GM06990 (cell line): Measurements from ENCODE around the gene RER1.

ENCODE experiments used
- DNase-seq: peaks from one replicate; pipeline ENCODE4 v3.0.0-alpha.2; 2011; ENCODE audit not compliant: insufficient read length; ENCODE audit errors: extremely low read depth
- H3K27me3 ChIP-seq: replicated peaks from 2 replicates; pipeline ENCODE4 v1.6.0; 2011; ENCODE audit warnings: low read length; ENCODE audit not compliant: control insufficient read depth, insufficient read depth
- H3K36me3 ChIP-seq: 2 replicates; pipeline ENCODE4 v1.5.1; 2011; ENCODE audit warnings: low read length; ENCODE audit not compliant: control insufficient read depth, insufficient read depth
- H3K4me3 ChIP-seq: replicated peaks from 2 replicates; pipeline ENCODE4 v1.5.1; 2011; ENCODE audit warnings: low read depth, mild to moderate bottlenecking, control low read depth, low read length
- TF ChIP-seq, protein P1 (sequence below): IDR thresholded peaks from 2 replicates; pipeline ENCODE4 v1.5.1; 2011; ENCODE audit warnings: low read length, control low read depth, mild to moderate bottlenecking, inconsistent platforms; ENCODE audit not compliant: insufficient read depth, poor library complexity, severe bottlenecking

The RER1 gene

DNA sequence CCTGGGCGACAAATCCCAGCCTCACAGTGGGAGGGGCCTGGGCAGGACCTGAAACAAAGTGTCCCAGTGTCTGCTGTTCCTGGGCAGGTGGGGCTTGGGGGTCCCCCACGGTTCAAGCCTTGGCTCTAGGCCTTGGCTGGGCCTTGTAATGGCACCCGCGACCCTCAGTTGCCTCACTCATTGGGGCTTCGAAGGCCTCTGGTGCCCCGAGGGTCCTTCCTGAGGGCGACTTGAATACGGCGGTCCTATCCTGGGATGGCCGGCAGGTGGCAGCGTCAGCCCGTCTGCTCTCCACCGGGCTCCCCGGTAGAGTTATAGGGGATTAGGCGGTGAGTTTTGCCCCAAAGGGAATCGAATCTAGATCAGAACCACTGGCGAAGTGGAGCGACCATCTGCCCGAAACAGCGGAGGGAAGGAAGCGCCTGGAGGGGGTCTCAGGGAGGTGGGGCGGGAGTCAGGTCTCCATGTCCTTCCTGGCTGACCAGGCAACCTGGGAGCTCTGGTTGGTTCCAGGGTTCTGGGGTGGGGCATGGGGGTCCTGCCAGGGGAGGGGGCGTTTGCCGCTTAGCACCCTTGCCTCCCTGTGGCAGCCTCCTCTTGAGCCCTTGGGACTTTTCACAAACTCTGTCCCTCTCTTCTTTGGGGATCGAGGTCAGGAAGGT lies 22.8 kb downstream of the RER1 start:
- Histone ChIP-seq H3K4me3 (peak overlapping the region; percentile 13; the same call in 1 of the 2 replicates), H3K27me3 (no peaks in the 10 kb centered on the region), H3K36me3 (peaks cover 4% of the 10 kb centered on the region)
- DNase-seq = peak; percentile 80
- TF ChIP-seq, protein P1, sequence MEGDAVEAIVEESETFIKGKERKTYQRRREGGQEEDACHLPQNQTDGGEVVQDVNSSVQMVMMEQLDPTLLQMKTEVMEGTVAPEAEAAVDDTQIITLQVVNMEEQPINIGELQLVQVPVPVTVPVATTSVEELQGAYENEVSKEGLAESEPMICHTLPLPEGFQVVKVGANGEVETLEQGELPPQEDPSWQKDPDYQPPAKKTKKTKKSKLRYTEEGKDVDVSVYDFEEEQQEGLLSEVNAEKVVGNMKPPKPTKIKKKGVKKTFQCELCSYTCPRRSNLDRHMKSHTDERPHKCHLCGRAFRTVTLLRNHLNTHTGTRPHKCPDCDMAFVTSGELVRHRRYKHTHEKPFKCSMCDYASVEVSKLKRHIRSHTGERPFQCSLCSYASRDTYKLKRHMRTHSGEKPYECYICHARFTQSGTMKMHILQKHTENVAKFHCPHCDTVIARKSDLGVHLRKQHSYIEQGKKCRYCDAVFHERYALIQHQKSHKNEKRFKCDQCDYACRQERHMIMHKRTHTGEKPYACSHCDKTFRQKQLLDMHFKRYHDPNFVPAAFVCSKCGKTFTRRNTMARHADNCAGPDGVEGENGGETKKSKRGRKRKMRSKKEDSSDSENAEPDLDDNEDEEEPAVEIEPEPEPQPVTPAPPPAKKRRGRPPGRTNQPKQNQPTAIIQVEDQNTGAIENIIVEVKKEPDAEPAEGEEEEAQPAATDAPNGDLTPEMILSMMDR = peak; percentile 90

DNA sequence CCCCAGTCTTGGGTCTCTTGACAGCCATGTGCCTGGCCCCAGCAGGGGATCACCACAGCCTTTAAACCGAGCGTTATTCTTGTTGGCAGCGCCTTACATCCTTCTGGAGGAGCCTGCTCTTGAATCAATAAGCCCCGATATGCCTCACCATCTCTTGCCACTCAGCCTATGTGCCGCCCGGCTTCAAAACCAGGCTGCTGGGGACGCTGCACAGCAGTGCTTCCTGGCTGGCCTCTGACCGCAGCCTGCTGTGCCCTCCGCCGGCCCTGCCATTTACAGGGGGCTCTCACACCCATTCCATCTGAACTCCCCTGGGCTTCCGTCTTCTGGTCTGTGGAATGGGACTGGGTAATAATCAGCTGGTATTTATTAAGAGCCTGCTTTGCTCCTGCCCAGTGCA lies 23.7 kb downstream of the RER1 start:
- TF ChIP-seq, protein P1 = no peak
- DNase-seq = no peak
- Histone ChIP-seq H3K27me3 (no peaks in the 10 kb centered on the region), H3K4me3 (peak overlapping the region; percentile 75), H3K36me3 (no peaks in the 10 kb centered on the region)

DNA sequence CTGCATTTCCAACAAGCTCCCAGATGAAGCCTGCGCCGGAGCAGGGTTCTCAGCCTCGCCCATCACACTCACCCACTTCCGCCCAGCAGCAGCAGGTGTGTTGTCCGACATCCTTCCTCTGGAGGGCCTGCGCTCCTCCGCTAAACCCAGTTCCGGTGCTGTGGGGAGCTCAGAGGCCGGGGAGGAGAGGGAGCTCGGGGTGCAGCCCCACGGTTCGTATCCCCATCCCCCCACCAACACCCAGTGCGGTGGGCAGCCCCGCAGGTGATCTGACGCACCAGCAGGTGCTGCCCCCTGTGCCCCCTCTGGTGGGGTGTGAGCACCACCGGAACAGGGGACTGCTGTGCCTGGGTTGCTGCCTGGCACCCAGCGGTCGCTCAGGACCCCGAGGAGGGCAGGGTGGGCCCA lies 24.2 kb downstream of the RER1 start:
- TF ChIP-seq, protein P1 = peak; percentile 26
- H3K36me3 ChIP-seq = no peaks in the 10 kb centered on the region
- H3K4me3 ChIP-seq = peak overlapping the region; percentile 75
- H3K27me3 ChIP-seq = no peaks in the 10 kb centered on the region
- peak; percentile 65 for DNase-seq

DNA sequence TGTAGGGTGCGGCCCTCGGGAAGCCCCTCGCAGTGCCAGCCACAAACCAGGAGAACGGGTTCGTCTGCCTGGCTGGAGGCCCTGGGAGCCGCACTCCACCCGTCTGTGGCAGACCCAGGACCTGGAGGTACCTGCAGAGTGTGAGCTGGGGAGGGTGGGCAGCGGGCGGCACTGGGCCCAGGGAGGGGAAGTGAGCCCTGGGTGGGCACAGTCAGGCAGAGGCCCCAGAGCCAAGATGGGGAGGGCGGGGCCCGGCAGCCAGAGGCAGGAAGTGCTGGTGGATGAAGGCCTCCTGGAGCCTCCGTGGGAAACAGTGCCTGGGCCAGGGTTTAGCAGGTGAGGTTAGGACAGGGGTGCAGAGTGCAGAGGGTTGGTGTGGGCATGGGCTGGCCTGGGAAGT lies 24.8 kb downstream of the RER1 start:
- TF ChIP-seq, protein P1 = no peak
- Histone ChIP-seq H3K36me3 (no peaks in the 10 kb centered on the region), H3K4me3 (peak overlapping the region; percentile 75), H3K27me3 (no peaks in the 10 kb centered on the region)
- DNase-seq = no peak

DNA sequence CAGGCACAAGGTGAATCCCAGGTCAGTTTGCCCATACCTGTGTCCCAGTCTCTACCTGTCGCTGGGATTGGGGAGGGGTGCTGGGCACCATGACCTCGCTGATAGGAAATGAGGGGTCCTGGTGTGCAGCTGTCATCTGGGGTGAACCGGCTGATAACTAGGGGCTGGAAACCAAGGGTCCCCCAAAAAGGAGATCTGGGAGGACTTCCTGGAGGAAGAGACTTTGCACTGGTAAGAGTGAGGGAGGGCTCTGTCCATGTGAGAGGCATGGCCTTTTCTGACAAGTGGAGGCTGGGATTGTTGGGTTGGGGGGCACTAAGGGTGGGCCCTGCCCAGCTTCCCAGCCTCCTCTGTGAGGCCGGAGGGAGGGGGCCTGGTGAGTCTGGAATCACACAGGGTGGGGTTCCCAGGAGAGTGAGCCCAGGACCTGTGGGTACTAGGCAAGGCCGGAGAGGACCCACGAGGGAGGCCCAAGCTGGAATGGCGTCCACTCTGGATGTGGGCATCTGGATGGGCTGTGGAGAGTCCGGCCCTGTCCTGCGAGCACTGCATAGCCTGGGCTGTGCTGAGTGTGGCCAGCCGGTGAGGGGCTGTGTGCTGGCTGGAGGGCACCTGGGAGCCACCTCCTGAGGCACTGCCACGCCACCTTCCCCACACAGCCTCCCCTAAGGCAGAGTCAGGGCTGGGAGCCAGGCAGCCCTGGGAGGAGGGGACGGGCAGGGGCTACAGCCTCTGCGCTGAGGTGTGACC lies 25.6 kb downstream of the RER1 start:
- H3K36me3 ChIP-seq = no peaks in the 10 kb centered on the region
- H3K4me3 ChIP-seq = no peak overlapping the region; the same call in 1 of the 2 replicates
- H3K27me3 ChIP-seq = no peaks in the 10 kb centered on the region
- TF ChIP-seq, protein P1 = no peak
- no peak for DNase-seq
